ENCODE measurements around the gene DLL1. TPM values are rescaled to one million over a fixed set of nuclear protein-coding genes. Genes with fewer than 3 reads are reported as not detected.

Gene DLL1
- 1.00 and 1.3 TPM in 2 replicates for total RNA-seq

GRCh38 chr6:170290296-170291128 lies at the start of gene DLL1:
Gene DLL1 (minus strand): TSS chr6:170291078. CDS start chr6:170290139, 939 bp downstream.

GRCh38 chr6:170306324-170307079 lies 15.6 kb upstream of the DLL1 start, which contains the start of gene FAM120B:
Gene FAM120B (plus strand): TSS chr6:170306758. CDS start chr6:170317391, 10,633 bp downstream.

Other genes with a start within 250 kb of the DLL1 start
- gene FAM120B, start 15.7 kb upstream of the DLL1 start, total RNA-seq = 15.1 and 15.3 TPM in 2 replicates